GM23338 (cell line): ENCODE measurements around the gene CCN5. TPM values are rescaled to one million over a fixed set of nuclear protein-coding genes. Genes with fewer than 3 reads are reported as not detected.

Source experiments
- ATAC-seq: fragments of 200-7000 bp; cut with Tn5 transposase; 3 replicates; pipeline ENCODE4 v1.9.1; 2020
- DNase-seq: peaks from one replicate; pipeline ENCODE4 v3.0.0-alpha.2; 2015; ENCODE audit warnings: low spot score
- H2AFZ ChIP-seq: fragments of 200-600 bp; sonication (generic); 2 replicates; pipeline ENCODE4 v1.8.0; 2016; ENCODE audit warnings: antibody characterized with exemption, mild to moderate bottlenecking, moderate library complexity
- H3F3A ChIP-seq: fragments of 200-600 bp; sonication (generic); replicated peaks from 2 replicates; pipeline ENCODE4 v1.8.0; 2017; ENCODE audit warnings: antibody characterized with exemption, mixed run types, low read depth
- H3K27ac ChIP-seq: fragments of 200-600 bp; sonication (generic); 2 replicates; pipeline ENCODE4 v1.6.1; 2016; ENCODE audit warnings: low read depth
- H3K27me3 ChIP-seq: fragments of 200-600 bp; sonication (generic); 2 replicates; pipeline ENCODE4 v1.8.0; 2016; ENCODE audit warnings: mild to moderate bottlenecking, mixed run types, moderate library complexity; ENCODE audit not compliant: insufficient read depth
- H3K36me3 ChIP-seq: fragments of 200-600 bp; sonication (generic); 2 replicates; pipeline ENCODE4 v1.8.0; 2016; ENCODE audit warnings: mild to moderate bottlenecking; ENCODE audit not compliant: insufficient read depth
- H3K4me1 ChIP-seq: fragments of 200-600 bp; sonication (generic); 2 replicates; pipeline ENCODE4 v1.8.0; 2016; ENCODE audit warnings: mild to moderate bottlenecking, moderate library complexity; ENCODE audit not compliant: insufficient read depth
- H3K4me2 ChIP-seq: fragments of 200-600 bp; sonication (generic); 2 replicates; pipeline ENCODE4 v1.7.1; 2017; ENCODE audit warnings: mixed run types
- H3K4me3 ChIP-seq: fragments of 200-600 bp; sonication (generic); 2 replicates; pipeline ENCODE4 v1.6.1; 2016; ENCODE audit warnings: mixed run types
- H3K79me2 ChIP-seq: fragments of 200-600 bp; sonication (generic); replicated peaks from 2 replicates; pipeline ENCODE4 v1.8.0; 2017; ENCODE audit warnings: mild to moderate bottlenecking; ENCODE audit not compliant: insufficient read depth
- H3K9me2 ChIP-seq: fragments of 200-600 bp; sonication (generic); 2 replicates; pipeline ENCODE4 v1.8.0; 2017; ENCODE audit not compliant: insufficient read depth
- H4K20me1 ChIP-seq: fragments of 200-600 bp; sonication (generic); replicated peaks from 2 replicates; pipeline ENCODE4 v1.8.0; 2017; ENCODE audit warnings: mild to moderate bottlenecking; ENCODE audit not compliant: insufficient read depth
- H3K27ac Mint-ChIP-seq: 2 replicates; pipeline ENCODE4 v1.8.0; 2020; ENCODE audit warnings: inconsistent platforms, mild to moderate bottlenecking, moderate library complexity, mixed read lengths
- H3K27me3 Mint-ChIP-seq: 3 replicates; pipeline ENCODE4 v1.8.0; 2022; ENCODE audit warnings: low read depth, mild to moderate bottlenecking, moderate library complexity, mixed read lengths, inconsistent platforms; ENCODE audit not compliant: insufficient read depth, poor library complexity
- H3K36me3 Mint-ChIP-seq: 3 replicates; pipeline ENCODE4 v1.8.0; 2021; ENCODE audit warnings: low read depth, mild to moderate bottlenecking, inconsistent platforms, moderate library complexity, mixed read lengths
- H3K4me1 Mint-ChIP-seq: 3 replicates; pipeline ENCODE4 v1.8.0; 2020; ENCODE audit warnings: mild to moderate bottlenecking, inconsistent platforms, mixed read lengths
- H3K4me3 Mint-ChIP-seq: 3 replicates; pipeline ENCODE4 v1.8.0; 2021; ENCODE audit warnings: moderate library complexity, mild to moderate bottlenecking, inconsistent platforms, mixed read lengths
- H3K9me3 Mint-ChIP-seq: 3 replicates; pipeline ENCODE4 v1.8.0; 2020; ENCODE audit warnings: moderate library complexity, mild to moderate bottlenecking, inconsistent platforms, mixed read lengths
- CREB1 ChIP-seq: fragments of 250-450 bp; sonication (Bioruptor Pico); IDR thresholded peaks from 2 replicates; pipeline ENCODE4 v1.5.0; 2020; ENCODE audit warnings: low read depth, mild to moderate bottlenecking, moderate library complexity
- CTCF ChIP-seq, 2 experiments: fragments of 200-600 bp in 1 of 2; sonication (generic) in 1 of 2; conservative IDR thresholded peaks; 2 replicates each; pipeline versions ENCODE4 v1.5.1 to v1.6.1; 2016 to 2017; ENCODE audit warnings: antibody characterized with exemption in 2 of 2, low read depth in 2 of 2, mild to moderate bottlenecking in 2 of 2, moderate library complexity in 1 of 2
- ETS1 ChIP-seq: IDR thresholded peaks from 2 replicates; pipeline ENCODE4 v1.6.1; 2016; ENCODE audit warnings: antibody characterized with exemption
- EZH2phosphoT487 ChIP-seq: fragments of 200-600 bp; sonication (generic); IDR thresholded peaks from one replicate; pipeline ENCODE4 v1.8.1; 2018; ENCODE audit warnings: antibody characterized with exemption; ENCODE audit not compliant: unreplicated experiment
- JUNB ChIP-seq: IDR thresholded peaks from one replicate; pipeline ENCODE4 v1.6.1; 2016; ENCODE audit warnings: antibody characterized with exemption; ENCODE audit not compliant: unreplicated experiment
- NANOG ChIP-seq: IDR thresholded peaks from 2 replicates; pipeline ENCODE4 v1.6.1; 2016; ENCODE audit warnings: antibody characterized with exemption, borderline replicate concordance
- POLR2AphosphoS5 ChIP-seq: IDR thresholded peaks from 2 replicates; pipeline ENCODE4 v1.6.1; 2016; ENCODE audit warnings: antibody characterized with exemption, low read depth
- REST ChIP-seq: IDR thresholded peaks from one replicate; pipeline ENCODE4 v1.6.1; 2018; ENCODE audit warnings: antibody characterized with exemption; ENCODE audit not compliant: unreplicated experiment
- STAT1 ChIP-seq: IDR thresholded peaks from one replicate; pipeline ENCODE4 v1.6.1; 2016; ENCODE audit warnings: antibody characterized with exemption; ENCODE audit not compliant: unreplicated experiment
- ZNF114 ChIP-seq: fragments of 250-450 bp; sonication (Bioruptor Pico); IDR thresholded peaks from 2 replicates; pipeline ENCODE4 v1.5.0; 2020; ENCODE audit warnings: mild to moderate bottlenecking, moderate library complexity
- ZNF331 ChIP-seq: fragments of 250-450 bp; sonication (Bioruptor Pico); IDR thresholded peaks from 2 replicates; pipeline ENCODE4 v1.5.0; 2020; ENCODE audit warnings: low read depth, mild to moderate bottlenecking, moderate library complexity
- ZNF462 ChIP-seq: fragments of 250-450 bp; sonication (Bioruptor Pico); IDR thresholded peaks from 2 replicates; pipeline ENCODE4 v1.5.0; 2020; ENCODE audit warnings: mild to moderate bottlenecking, moderate library complexity
- polyA plus RNA-seq: library from polyadenylated mRNA; unstranded; fragments of >200 nt; fragmentation: Nextera tagmentation; extraction: Ambion mirVana; gene quantifications from 2 replicates; pipeline ENCODE4 v1.2.1, GENCODE V29; 2016
- total RNA-seq: library from RNA; depleted of rRNA; stranded (reverse); fragments of >200 nt; shearing (Covaris generic); gene quantifications from 2 replicates; pipeline ENCODE4 v1.2.3, GENCODE V29; 2014

CCN5 gene
- total and polyA plus RNA-seq, 2 experiments from 2014 or later, result not detected

- TF ChIP-seq POLR2AphosphoS5, result no peak
- TF ChIP-seq NANOG, result no peak
- TF ChIP-seq STAT1, result no peak
- no peak for TF ChIP-seq CTCF (conservative IDR thresholded peaks at IDR 0.05; ENCODE audit: low read depth in 2 of 2)
- TF ChIP-seq JUNB, result no peak
- no peak for TF ChIP-seq CREB1 (CRISPR knock-in tag)
Observed at GRCh38 chr20:44721785-44722054, 6.6 kb downstream of the CCN5 start (continued).

- Histone ChIP-seq H4K20me1 (no peaks in the 10 kb centered on the region), H3K4me1 (peaks cover 9% of the 10 kb centered on the region), H3K4me3 (no peak overlapping the region), H3K36me3 (no peaks in the 10 kb centered on the region), H3K4me2 (no peak overlapping the region), H3K27ac (no peak overlapping the region), H3F3A (no peaks in the 10 kb centered on the region), H3K9me2 (no peaks in the 10 kb centered on the region), H3K79me2 (no peaks in the 10 kb centered on the region), H2AFZ (no peak overlapping the region), H3K27me3 (no peaks in the 10 kb centered on the region)
- DNase-seq (no peak), ATAC-seq (no peak)
- TF ChIP-seq ZNF331 (no peak), ZNF462 (CRISPR knock-in tag) (no peak), EZH2phosphoT487 (no peak), REST (no peak), ETS1 (no peak), CREB1 (CRISPR knock-in tag) (no peak), JUNB (no peak), NANOG (no peak), POLR2AphosphoS5 (no peak), ZNF114 (no peak)
- Mint-ChIP-seq H3K27me3 (peaks cover 7% of the 10 kb centered on the region), H3K36me3 (no peaks in the 10 kb centered on the region), H3K27ac (no peak overlapping the region), H3K4me3 (no peak overlapping the region), H3K4me1 (peaks cover 17% of the 10 kb centered on the region), H3K9me3 (no peaks in the 10 kb centered on the region)
Observed at GRCh38 chr20:44722990-44723389, 7.8 kb downstream of the CCN5 start.
